Measurements from ENCODE around the gene PEX13.

GRCh38 chr2:61013382-61013781 is 4.1 kb upstream of the PEX13 start:
- TF ChIP-seq ESRRA (IDR thresholded peaks at IDR 0.05; ENCODE audit: borderline replicate concordance, low read length) (no peak), CTCF (IDR thresholded peaks at IDR 0.05) (no peak), POLR2A (IDR thresholded peaks at IDR 0.05; ENCODE audit: low read length) (no peak), HDAC2 (IDR thresholded peaks at IDR 0.05) (no peak), TP53 (CRISPR knock-in tag; IDR thresholded peaks at IDR 0.05) (no peak), BHLHE40 (IDR thresholded peaks at IDR 0.05; ENCODE audit: low read depth, low read length) (no peak), JUNB (IDR thresholded peaks at IDR 0.05) (no peak), HMGXB4 (CRISPR knock-in tag; IDR thresholded peaks at IDR 0.05; ENCODE audit: borderline replicate concordance) (no peak), REST (IDR thresholded peaks at IDR 0.05) (no peak), RCOR1 (IDR thresholded peaks at IDR 0.05; ENCODE audit: low read depth, low read length) (no peak), ELK1 (IDR thresholded peaks at IDR 0.05; ENCODE audit: low read depth, low read length) (no peak)

All from A549 (cell line).